ENCODE measurements around the gene SUSD1. TPM values are rescaled to one million over a fixed set of nuclear protein-coding genes. Genes with fewer than 3 reads are reported as not detected.

The SUSD1 gene
- total and polyA plus RNA-seq, 9 of the 15 experiments (the other 6 are each of a cell fraction or from before 2014, with no cell fraction given) = 10.9 to 44.4 (median 36.1) TPM

GRCh38 chr9:112186695-112187094 lies 11.6 kb upstream of the SUSD1 start:
- peaks cover 0 to 5% of the 10 kb centered on the region in 2 experiments; a peak in 3 of 5 replicates for H3K4me1 ChIP-seq (replicated peaks in 1 of 2; ENCODE audit: control insufficient read depth in 2 of 2, insufficient read depth in 2 of 2, low read length in 2 of 2)
- H3K9ac ChIP-seq (ENCODE audit: insufficient read depth in 1 of 2, low read depth in 2 of 2, low read length in 2 of 2) = no peak overlapping the region
- FAIRE-seq (no peak), ATAC-seq (no peak), DNase-seq (ENCODE audit: extremely low read depth in 1 of 4, low spot score in 3 of 4) (no peak)
- H3K36me3 ChIP-seq (ENCODE audit: control insufficient read depth, insufficient read depth, low read length) = no peaks in the 10 kb centered on the region; the same call in 2 of the 3 replicates
- H2AFZ ChIP-seq (ENCODE audit: low read depth, low read length) = no peak overlapping the region
- H3K79me2 ChIP-seq (ENCODE audit: control insufficient read depth, insufficient read depth, low read length) = no peaks in the 10 kb centered on the region
- no peak overlapping the region for H3K4me3 ChIP-seq
- WGBS (ENCODE audit: insufficient coverage, low coverage, missing lambda C conversion rate) = 69% methylated on average over 4 of the region's 4 CpGs
- CTCF ChIA-PET (ENCODE audit: low intra/inter-chr PET ratio) = no interaction called here
- BruUV-seq (replicated peaks) = no TSS peak
- H3K9me1 ChIP-seq (ENCODE audit: control insufficient read depth, insufficient read depth, low read length) = no peaks in the 10 kb centered on the region
- H3K27ac ChIP-seq (ENCODE audit: extremely low read depth, low read depth, low read length) = no peak overlapping the region
- in situ Hi-C loops (cut with MboI) (no loop called here), intact Hi-C loops (cut with micrococcal nuclease) (no loop called here)
- no peaks in the 10 kb centered on the region for H4K20me1 ChIP-seq (replicated peaks; ENCODE audit: control insufficient read depth, insufficient read depth, low read length)
- POLR2A ChIA-PET = interaction anchor here (1.3 to 1.4 kb wide), 2 partner anchors 12 to 14 kb away, joined by 3 to 4 read pairs; no protein-coding TSS in a partner anchor
- no peak overlapping the region for H3K4me2 ChIP-seq (ENCODE audit: insufficient read depth, low read length)
- H3K27me3 ChIP-seq (ENCODE audit: control insufficient read depth in 2 of 2, insufficient read depth in 2 of 2, low read length in 2 of 2) = no peaks in the 10 kb centered on the region
- no peaks in the 10 kb centered on the region for H3K9me3 ChIP-seq (replicated peaks; ENCODE audit: control insufficient read depth, insufficient read depth, low read depth, low read length)
- TF ChIP-seq VEZF1 (CRISPR knock-in tag; IDR thresholded peaks at IDR 0.05) (no peak), NR0B1 (IDR thresholded peaks at IDR 0.05; ENCODE audit: partially characterized antibody) (no peak), ZNF655 (CRISPR knock-in tag; IDR thresholded peaks at IDR 0.05) (no peak), PHF8 (IDR thresholded peaks at IDR 0.05; ENCODE audit: borderline replicate concordance, low read length) (no peak), SIRT6 (IDR thresholded peaks at IDR 0.05; ENCODE audit: low read depth, low read length) (no peak), THRB (CRISPR knock-in tag; conservative IDR thresholded peaks at IDR 0.05) (no peak), PRMT5 (CRISPR knock-in tag; IDR thresholded peaks at IDR 0.05) (no peak), YBX1 (IDR thresholded peaks at IDR 0.05) (no peak), MEF2D (tag; conservative IDR thresholded peaks at IDR 0.05; ENCODE audit: low read depth) (no peak), FOXK2 (conservative IDR thresholded peaks at IDR 0.05 in 1 of 2, IDR thresholded peaks at IDR 0.05 in 1 of 2; ENCODE audit: low read depth in 2 of 2) (no peak), PHF20 (IDR thresholded peaks at IDR 0.05; ENCODE audit: partially characterized antibody) (no peak), ATF4 (CRISPR knock-in tag; IDR thresholded peaks at IDR 0.05) (no peak), KHSRP (IDR thresholded peaks at IDR 0.05) (no peak)

All from K562 (cell line).